Activated T-cell treated with anti-CD3 and anti-CD28 coated beads, Interleukin-2, amount 50 U/mL, for 72 hours (primary cell): Measurements from ENCODE around the gene PKNOX2. TPM values are rescaled to one million over a fixed set of nuclear protein-coding genes. Genes with fewer than 3 reads are reported as not detected.

Source experiments
- ATAC-seq, 2 donors: fragments of 150-1000 bp; cut with Tn5 transposase; replicated peaks in 1 of 2; 2 replicates each; pipeline ENCODE4 v1.10.0; 2021; ENCODE audit warnings: moderate library complexity in 2 of 2, mild to moderate bottlenecking in 1 of 2
- DNase-seq, 2 donors: peaks; one replicate each; pipeline ENCODE4 v3.0.0; 2021 to 2022; ENCODE audit warnings: mixed read lengths in 1 of 2
- H3K27ac Mint-ChIP-seq: one replicate; pipeline ENCODE4 v1.8.0; 2022; ENCODE audit warnings: mild to moderate bottlenecking, moderate library complexity, mixed read lengths
- H3K27me3 Mint-ChIP-seq: one replicate; pipeline ENCODE4 v1.8.0; 2022; ENCODE audit warnings: low read depth, mixed read lengths
- H3K36me3 Mint-ChIP-seq, 2 donors: one replicate each; pipeline ENCODE4 v1.8.0; 2022; ENCODE audit warnings: mixed read lengths in 2 of 2, mild to moderate bottlenecking in 1 of 2; ENCODE audit not compliant: insufficient read depth in 2 of 2
- H3K4me1 Mint-ChIP-seq: one replicate; pipeline ENCODE4 v1.8.0; 2022; ENCODE audit warnings: low read depth, mixed read lengths
- H3K4me3 Mint-ChIP-seq, 2 donors: one replicate each; pipeline ENCODE4 v1.8.0; 2022; ENCODE audit warnings: mild to moderate bottlenecking in 2 of 2, mixed read lengths in 2 of 2, moderate library complexity in 2 of 2
- H3K9me3 Mint-ChIP-seq, 2 donors: one replicate each; pipeline ENCODE4 v1.8.0; 2022; ENCODE audit warnings: mixed read lengths in 2 of 2
- total RNA-seq, 2 donors: library from RNA; stranded (reverse); gene quantifications; one replicate each; pipeline ENCODE4 v1.2.3, GENCODE V29; 2022

PKNOX2 gene
- total RNA-seq, 2 donors from 2014 or later, result not detected

GRCh38 chr11:125398994-125399640, 234.6 kb downstream of the PKNOX2 start:
- no peaks in the 10 kb centered on the region for H3K4me1 Mint-ChIP-seq
- H3K4me3 Mint-ChIP-seq, result no peak overlapping the region
- no peak overlapping the region for H3K27ac Mint-ChIP-seq
- H3K36me3 Mint-ChIP-seq, result no peaks in the 10 kb centered on the region
- H3K27me3 Mint-ChIP-seq, result peaks cover 65% of the 10 kb centered on the region
- ATAC-seq (no peak), DNase-seq (no peak)
- H3K9me3 Mint-ChIP-seq, result no peaks in the 10 kb centered on the region

GRCh38 chr11:125399945-125400344, 235.4 kb downstream of the PKNOX2 start:
- Mint-ChIP-seq H3K9me3 (no peaks in the 10 kb centered on the region), H3K27ac (no peak overlapping the region), H3K36me3 (no peaks in the 10 kb centered on the region), H3K27me3 (peaks cover 71% of the 10 kb centered on the region), H3K4me1 (peaks cover 5% of the 10 kb centered on the region), H3K4me3 (no peak overlapping the region)
- no peak for DNase-seq
- no peak for ATAC-seq

DNA sequence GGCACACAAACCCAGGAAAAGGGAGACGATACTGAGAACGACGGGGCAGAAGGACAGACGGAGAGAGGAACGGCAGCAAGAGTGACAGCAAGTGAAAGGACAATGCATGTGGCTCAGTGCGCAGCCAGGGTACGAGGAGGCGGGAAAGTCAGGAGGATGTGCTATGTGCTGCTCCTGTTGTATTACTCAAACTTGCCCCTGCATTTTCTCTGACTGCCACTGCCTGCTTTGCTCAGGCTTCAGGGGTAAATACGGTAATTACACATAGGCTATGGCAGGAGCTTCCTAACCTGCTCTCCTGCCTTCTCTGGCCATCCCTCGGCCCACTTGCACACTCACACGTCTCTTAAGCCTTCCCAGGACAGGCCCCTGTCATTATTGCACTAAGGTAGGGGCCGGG, 236.7 kb downstream of the PKNOX2 start:
- H3K36me3 Mint-ChIP-seq, result no peaks in the 10 kb centered on the region
- H3K27me3 Mint-ChIP-seq, result peaks cover 76% of the 10 kb centered on the region
- H3K27ac Mint-ChIP-seq, result no peak overlapping the region
- ATAC-seq (no peak), DNase-seq (no peak)
- H3K4me1 Mint-ChIP-seq, result peaks cover 11% of the 10 kb centered on the region
- no peaks in the 10 kb centered on the region for H3K9me3 Mint-ChIP-seq
- no peak overlapping the region for H3K4me3 Mint-ChIP-seq

DNA sequence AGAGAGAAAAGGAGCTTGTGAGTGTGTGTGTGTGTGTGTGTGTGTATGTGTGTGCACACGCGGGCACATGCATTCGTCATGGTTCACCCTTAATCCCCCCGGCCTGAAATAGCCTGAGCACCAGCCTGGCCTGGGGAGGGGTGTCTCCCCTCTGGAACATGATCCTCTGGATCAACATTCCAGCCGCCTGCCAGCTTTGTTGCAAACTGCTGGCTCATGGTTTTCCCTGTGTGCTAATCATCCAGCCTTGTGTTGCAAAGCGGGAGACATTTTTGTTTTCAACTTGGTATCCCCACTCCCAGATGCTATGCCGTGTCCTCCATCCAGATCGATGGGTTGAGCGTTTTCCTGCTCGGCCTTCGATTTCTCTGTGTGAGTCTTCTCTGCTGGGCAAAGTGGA, 237.2 kb downstream of the PKNOX2 start:
- Mint-ChIP-seq H3K4me1 (peaks cover 11% of the 10 kb centered on the region), H3K27me3 (peaks cover 76% of the 10 kb centered on the region), H3K27ac (no peak overlapping the region), H3K9me3 (no peaks in the 10 kb centered on the region), H3K36me3 (no peaks in the 10 kb centered on the region), H3K4me3 (no peak overlapping the region)
- DNase-seq (no peak), ATAC-seq (no peak)

DNA sequence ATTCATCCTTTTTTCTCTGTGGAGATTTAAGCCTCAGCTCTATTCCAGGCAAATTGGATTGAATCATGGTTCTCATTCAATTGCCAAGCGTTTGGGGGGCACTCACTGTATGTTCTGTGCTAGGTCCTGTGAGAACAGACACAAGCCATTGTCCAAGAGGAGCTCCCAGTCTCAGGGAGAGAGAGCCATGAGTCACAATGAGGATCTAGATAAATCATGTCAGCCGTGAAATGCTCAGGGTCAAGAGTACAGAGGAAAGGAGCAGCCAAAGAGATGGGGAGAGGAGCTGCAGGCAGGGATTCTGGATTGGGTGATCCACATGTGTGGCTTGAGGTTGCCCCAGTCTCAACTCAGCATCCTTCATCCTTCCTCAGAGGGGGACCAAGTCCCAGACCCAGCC, 237.9 kb downstream of the PKNOX2 start:
- no peak overlapping the region for H3K4me3 Mint-ChIP-seq
- peaks cover 11% of the 10 kb centered on the region for H3K4me1 Mint-ChIP-seq
- peaks cover 79% of the 10 kb centered on the region for H3K27me3 Mint-ChIP-seq
- H3K9me3 Mint-ChIP-seq, result no peaks in the 10 kb centered on the region
- H3K27ac Mint-ChIP-seq, result no peak overlapping the region
- ATAC-seq (no peak), DNase-seq (no peak)
- H3K36me3 Mint-ChIP-seq, result no peaks in the 10 kb centered on the region

GRCh38 chr11:125404157-125404810, 239.7 kb downstream of the PKNOX2 start:
- H3K9me3 Mint-ChIP-seq, result no peaks in the 10 kb centered on the region

GRCh38 chr11:125404811-125405790, 240.6 kb downstream of the PKNOX2 start:
- Mint-ChIP-seq H3K27ac (no peak overlapping the region), H3K36me3 (no peaks in the 10 kb centered on the region), H3K4me3 (no peak overlapping the region), H3K4me1 (peaks cover 11% of the 10 kb centered on the region), H3K27me3 (peaks cover 67% of the 10 kb centered on the region), H3K9me3 (no peaks in the 10 kb centered on the region)
- ATAC-seq, result peak; percentile 91 to 92
- peak; percentile 74 to 80 for DNase-seq

More at GRCh38 chr11:125404157-125404810, 239.7 kb downstream of the PKNOX2 start:
- ATAC-seq, result peak in 1 of 2 donors; percentile 7
- H3K4me3 Mint-ChIP-seq, result no peak overlapping the region
- no peak for DNase-seq
- H3K36me3 Mint-ChIP-seq, result no peaks in the 10 kb centered on the region
- peaks cover 11% of the 10 kb centered on the region for H3K4me1 Mint-ChIP-seq
- no peak overlapping the region for H3K27ac Mint-ChIP-seq
- peaks cover 67% of the 10 kb centered on the region for H3K27me3 Mint-ChIP-seq

DNA sequence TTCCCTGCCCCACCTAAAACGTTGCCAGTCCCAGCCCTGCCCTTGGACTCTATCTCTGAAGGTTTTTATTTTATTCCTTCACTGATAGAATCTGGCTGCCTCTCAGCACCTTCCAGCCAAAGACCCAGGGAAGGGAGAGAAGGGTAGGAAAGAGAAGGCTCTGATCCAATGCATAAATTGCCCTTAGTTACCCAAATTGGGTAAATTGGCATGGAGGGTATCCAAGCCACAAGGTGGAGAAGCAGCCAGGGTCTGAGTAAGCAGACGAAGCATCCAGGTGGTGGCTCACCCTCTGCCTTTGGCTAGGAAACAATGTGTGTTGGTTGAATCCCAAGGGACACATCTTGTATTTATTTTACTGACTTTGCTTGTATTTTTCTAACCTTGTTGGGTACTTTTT, 242.5 kb downstream of the PKNOX2 start:
- Mint-ChIP-seq H3K36me3 (no peaks in the 10 kb centered on the region), H3K27ac (no peak overlapping the region), H3K4me3 (no peak overlapping the region), H3K27me3 (peaks cover 54% of the 10 kb centered on the region), H3K4me1 (peaks cover 11% of the 10 kb centered on the region), H3K9me3 (no peaks in the 10 kb centered on the region)
- DNase-seq, result no peak
- ATAC-seq, result no peak

DNA sequence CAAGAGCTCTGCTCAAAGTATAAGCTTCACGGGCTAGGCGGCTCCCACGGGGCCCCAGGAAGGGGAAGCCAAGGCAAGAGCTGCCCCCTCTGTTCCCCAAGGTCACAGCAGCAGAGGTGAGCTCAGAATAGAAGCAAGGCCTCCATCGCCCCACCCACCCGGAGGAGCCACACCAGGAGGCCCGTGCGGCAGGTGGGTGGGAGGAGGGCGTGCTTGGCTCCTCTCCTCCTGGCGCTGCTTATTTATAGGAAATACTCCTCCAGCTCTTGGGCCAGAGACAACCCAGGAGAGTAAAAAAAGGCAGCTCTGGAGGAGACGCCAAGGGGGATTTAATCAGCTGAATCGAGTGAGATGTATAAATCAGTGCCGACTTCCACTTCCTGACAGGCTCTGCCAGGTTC, 243.8 kb downstream of the PKNOX2 start:
- no peaks in the 10 kb centered on the region for H3K9me3 Mint-ChIP-seq
- no peak overlapping the region for H3K27ac Mint-ChIP-seq
- ATAC-seq (no peak), DNase-seq (no peak)
- H3K36me3 Mint-ChIP-seq, result no peaks in the 10 kb centered on the region
- H3K4me3 Mint-ChIP-seq, result no peak overlapping the region
- peaks cover 42% of the 10 kb centered on the region for H3K27me3 Mint-ChIP-seq
- peaks cover 11% of the 10 kb centered on the region for H3K4me1 Mint-ChIP-seq

GRCh38 chr11:125410091-125410490, 245.5 kb downstream of the PKNOX2 start:
- DNase-seq, result no peak
- ATAC-seq, result no peak

GRCh38 chr11:125412177-125412496, 247.6 kb downstream of the PKNOX2 start:
- H3K4me3 Mint-ChIP-seq, result no peak overlapping the region
- H3K9me3 Mint-ChIP-seq, result no peaks in the 10 kb centered on the region
- H3K27ac Mint-ChIP-seq, result no peak overlapping the region
- no peaks in the 10 kb centered on the region for H3K36me3 Mint-ChIP-seq
- no peaks in the 10 kb centered on the region for H3K4me1 Mint-ChIP-seq
- DNase-seq (no peak), ATAC-seq (no peak)
- H3K27me3 Mint-ChIP-seq, result peaks cover 14% of the 10 kb centered on the region

More at GRCh38 chr11:125410091-125410490, 245.5 kb downstream of the PKNOX2 start:
- Mint-ChIP-seq H3K27me3 (peaks cover 35% of the 10 kb centered on the region), H3K27ac (no peak overlapping the region), H3K4me3 (no peak overlapping the region), H3K4me1 (peaks cover 4% of the 10 kb centered on the region), H3K36me3 (no peaks in the 10 kb centered on the region), H3K9me3 (no peaks in the 10 kb centered on the region)

DNA sequence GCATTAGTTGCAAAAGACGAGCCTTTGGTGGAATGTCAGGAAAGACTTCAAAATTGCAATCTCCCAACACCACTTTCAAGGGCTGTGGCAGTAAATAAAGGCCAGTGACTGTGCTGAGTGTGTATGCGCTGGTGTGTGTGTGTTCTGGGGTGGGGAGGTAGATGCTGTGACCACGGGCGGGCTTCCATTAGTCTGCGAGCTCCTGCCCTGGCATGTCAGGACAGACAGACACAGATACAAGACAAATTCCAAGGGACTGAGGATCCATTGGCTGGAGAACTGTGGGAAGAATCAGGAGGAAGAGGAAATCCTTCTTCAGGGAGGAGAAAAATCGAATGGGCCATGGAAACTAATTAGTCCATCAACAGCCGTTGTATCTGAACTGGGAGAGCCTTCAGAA, 248.0 kb downstream of the PKNOX2 start:
- DNase-seq (no peak), ATAC-seq (no peak)
- no peaks in the 10 kb centered on the region for H3K4me1 Mint-ChIP-seq
- no peak overlapping the region for H3K27ac Mint-ChIP-seq
- H3K4me3 Mint-ChIP-seq, result no peak overlapping the region
- H3K9me3 Mint-ChIP-seq, result no peaks in the 10 kb centered on the region
- H3K36me3 Mint-ChIP-seq, result no peaks in the 10 kb centered on the region
- peaks cover 13% of the 10 kb centered on the region for H3K27me3 Mint-ChIP-seq

DNA sequence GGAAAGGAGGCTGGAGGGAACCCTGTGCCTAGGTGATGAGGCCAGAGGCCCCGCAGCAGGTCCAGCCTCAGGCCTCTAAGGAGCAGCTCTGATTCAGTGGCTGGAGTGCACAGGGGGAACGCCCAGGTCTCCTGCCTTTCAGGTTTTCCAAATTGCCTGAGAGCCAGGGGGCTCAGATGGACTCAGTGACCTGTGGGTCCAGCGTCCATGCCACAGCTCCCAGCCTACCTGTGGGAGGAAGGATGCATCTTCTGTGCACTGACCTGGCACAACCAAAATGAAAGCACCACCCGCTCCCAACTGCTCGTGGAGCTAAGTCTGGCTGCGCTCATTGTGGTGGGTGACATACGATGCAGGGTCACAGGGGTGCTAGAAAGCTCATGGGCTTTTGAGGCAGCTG, 248.7 kb downstream of the PKNOX2 start:
- Mint-ChIP-seq H3K36me3 (no peaks in the 10 kb centered on the region), H3K4me3 (no peak overlapping the region), H3K9me3 (no peaks in the 10 kb centered on the region), H3K27ac (no peak overlapping the region), H3K27me3 (peaks cover 13% of the 10 kb centered on the region), H3K4me1 (no peaks in the 10 kb centered on the region)
- ATAC-seq (no peak), DNase-seq (no peak)
